K562 (cell line): ENCODE results near the gene OR2Z1. TPM values are rescaled to one million over a fixed set of nuclear protein-coding genes. Genes with fewer than 3 reads are reported as not detected.
A peak's percentile ranks its signal among the peaks of the same experiment; 100 is the strongest.

Experiments
- ATAC-seq: fragments of 200-7000 bp; cut with Tn5 transposase; 3 replicates; pipeline ENCODE4 v1.9.1; 2020; ENCODE audit warnings: moderate library complexity
- BruUV-seq: library from RNA; stranded (reverse); fragments of 400-500 nt; replicated peaks from 2 replicates; lab custom pipeline; 2021; lab: Mats Ljungman, UMichigan
- CTCF ChIA-PET: fragments of 300-600 bp; formaldehyde crosslinking; extraction: SDS; loops from one replicate; lab custom pipeline; 2021; ENCODE audit warnings: low intra/inter-chr PET ratio; lab: Yijun Ruan, JAX
- POLR2A ChIA-PET: fragments of 300-600, 350-650 bp; sonication (Branson Sonifier 250); formaldehyde crosslinking; extraction: SDS; loops from one replicate; lab custom pipeline; 2021; ENCODE audit warnings: antibody characterized with exemption, inconsistent platforms; lab: Yijun Ruan, JAX
- DNase-seq, 4 experiments: peaks; one replicate each; pipeline versions ENCODE4 v3.0.0 to v3.0.0-alpha.2; 2011 to 2018; ENCODE audit warnings: low spot score in 3 of 4, mixed read lengths in 3 of 4; ENCODE audit errors: extremely low read depth in 1 of 4
- FAIRE-seq: peaks from 2 replicates; lab custom pipeline; 2011; peaks lifted over from hg19 to GRCh38; lab: Jason Lieb, UNC
- H2AFZ ChIP-seq: 2 replicates; pipeline ENCODE4 v1.6.0; 2011; ENCODE audit warnings: low read depth, low read length, control low read depth, inconsistent platforms
- H3K27ac ChIP-seq: fragments of 200-600 bp; 3 replicates; pipeline ENCODE4 v1.8.0; 2011; ENCODE audit warnings: low read depth, mild to moderate bottlenecking, control low read depth, inconsistent platforms, low read length, moderate library complexity, mixed read lengths; ENCODE audit errors: extremely low read depth
- H3K27me3 ChIP-seq, 2 experiments: fragments of 300-600 bp in 1 of 2; 2 replicates in 1 of 2; 3 replicates in 1 of 2; pipeline versions ENCODE4 v1.6.0 to v1.8.0; 2011; ENCODE audit warnings: inconsistent platforms in 2 of 2, low read length in 2 of 2, mild to moderate bottlenecking in 1 of 2, mixed read lengths in 1 of 2, moderate library complexity in 1 of 2; ENCODE audit not compliant: control insufficient read depth in 2 of 2, insufficient read depth in 2 of 2
- H3K36me3 ChIP-seq: fragments of 300-600 bp; 3 replicates; pipeline ENCODE4 v1.8.0; 2011; ENCODE audit warnings: mild to moderate bottlenecking, low read length, inconsistent platforms; ENCODE audit not compliant: control insufficient read depth, insufficient read depth
- H3K4me1 ChIP-seq, 2 experiments: fragments of 200-600 bp in 1 of 2; replicated peaks in 1 of 2; 2 replicates in 1 of 2; 3 replicates in 1 of 2; pipeline versions ENCODE4 v1.5.1 to v1.8.0; 2011; ENCODE audit warnings: inconsistent platforms in 2 of 2, low read length in 2 of 2, mild to moderate bottlenecking in 1 of 2, mixed read lengths in 1 of 2, moderate library complexity in 1 of 2; ENCODE audit not compliant: control insufficient read depth in 2 of 2, insufficient read depth in 2 of 2
- H3K4me2 ChIP-seq: 2 replicates; pipeline ENCODE4 v1.6.1; 2011; ENCODE audit warnings: low read length, control low read depth, inconsistent platforms, mixed read lengths; ENCODE audit not compliant: insufficient read depth
- H3K4me3 ChIP-seq: fragments of 200-600 bp; sonication (generic), shearing (Covaris generic); 2 replicates; pipeline ENCODE4 v1.5.1; 2016; ENCODE audit warnings: control low read depth, inconsistent platforms
- H3K79me2 ChIP-seq: fragments of 200-600 bp; 3 replicates; pipeline ENCODE4 v1.8.0; 2011; ENCODE audit warnings: low read length, inconsistent platforms; ENCODE audit not compliant: control insufficient read depth, insufficient read depth
- H3K9ac ChIP-seq, 2 experiments: 2 replicates each; pipeline versions ENCODE4 v1.6.0 to v1.6.1; 2011; ENCODE audit warnings: low read depth in 2 of 2, low read length in 2 of 2, control low read depth in 1 of 2, inconsistent platforms in 1 of 2, mild to moderate bottlenecking in 1 of 2, mixed read lengths in 1 of 2; ENCODE audit not compliant: insufficient read depth in 1 of 2
- H3K9me1 ChIP-seq: one replicate; pipeline ENCODE4 v1.6.0; 2011; ENCODE audit warnings: inconsistent platforms, mild to moderate bottlenecking, low read length, moderate library complexity; ENCODE audit not compliant: control insufficient read depth, insufficient read depth
- H3K9me3 ChIP-seq: replicated peaks from 2 replicates; pipeline ENCODE4 v1.5.1; 2011; ENCODE audit warnings: low read depth, low read length, inconsistent platforms; ENCODE audit not compliant: control insufficient read depth, insufficient read depth
- H4K20me1 ChIP-seq: replicated peaks from 2 replicates; pipeline ENCODE4 v1.6.1; 2011; ENCODE audit warnings: low read length, inconsistent platforms, mixed read lengths; ENCODE audit not compliant: control insufficient read depth, insufficient read depth
- L3MBTL2 ChIP-seq: fragments of 450-650 bp; IDR thresholded peaks from 2 replicates; pipeline ENCODE4 v1.6.1; 2016; ENCODE audit warnings: mild to moderate bottlenecking, moderate library complexity
- NR2C2 ChIP-seq, 2 experiments: fragments of 200-800 bp in 1 of 2; sonication (Bioruptor generic) in 1 of 2; sonication (generic) in 1 of 2; formaldehyde crosslinking in 1 of 2; IDR thresholded peaks; 2 replicates each; pipeline versions ENCODE4 v1.6.1 to v1.8.0; 2016 to 2022; ENCODE audit warnings: mild to moderate bottlenecking in 1 of 2, missing compliant biosample characterization in 1 of 2, missing genetic modification characterization in 1 of 2, missing genetic modification reagents in 1 of 2
- NRF1 ChIP-seq, 2 experiments: fragments of 450-650 bp; IDR thresholded peaks in 1 of 2; conservative IDR thresholded peaks in 1 of 2; 2 replicates each; pipeline ENCODE4 v1.6.1; 2014; ENCODE audit warnings: mild to moderate bottlenecking in 2 of 2
- PHB2 ChIP-seq: fragments of 450-650 bp; IDR thresholded peaks from 2 replicates; pipeline ENCODE4 v1.6.1; 2017; ENCODE audit warnings: low read depth
- PML ChIP-seq: IDR thresholded peaks from 2 replicates; pipeline ENCODE4 v1.6.1; 2012; ENCODE audit warnings: low read length, inconsistent platforms
- PTRF ChIP-seq: fragments of 450-650 bp; IDR thresholded peaks from 2 replicates; pipeline ENCODE4 v1.6.1; 2016; ENCODE audit warnings: mild to moderate bottlenecking, missing genetic modification characterization, missing compliant biosample characterization
- WGBS: fragments of 100-300 bp; shearing (Covaris generic); methylation state at CpG from one replicate; pipeline ENCODE4 v1.1.6; 2016; ENCODE audit warnings: low coverage, mixed read lengths; ENCODE audit not compliant: insufficient coverage; ENCODE audit errors: missing lambda C conversion rate; 5-methylcytosine and 5-hydroxymethylcytosine counted together
- in situ Hi-C: fragments of 300-500 bp; cut with MboI; formaldehyde crosslinking; loops from 4 replicates; pipeline ENCODE4 v1.15.0; 2018; ENCODE audit warnings: inconsistent platforms, mixed read lengths
- intact Hi-C: fragments of 100-400 bp; cut with micrococcal nuclease; formaldehyde crosslinking; loops from 2 replicates; pipeline ENCODE4 v1.14.2; 2022
- polyA plus RNA-seq, 8 experiments: library from polyadenylated mRNA; depleted of rRNA in 4 of 8; stranded (reverse) in 5 of 8; unstranded in 3 of 8; fragments of >200 nt; fragmentation: Nextera tagmentation in 2 of 8; fragmentation: Illumina TruSeq in 1 of 8; extraction: Ambion mirVana in 2 of 8; extraction: Trizol in 1 of 8; gene quantifications; 2 replicates each; pipeline versions ENCODE4 v1.2.1 to v1.2.3, GENCODE V29; 2011 to 2014; ENCODE audit warnings: inconsistent platforms in 1 of 8, missing spikeins in 1 of 8
- total RNA-seq, 7 experiments: library from RNA; depleted of rRNA in 6 of 7; stranded (reverse); fragments of >200 nt in 6 of 7; fragmentation: Illumina TruSeq in 2 of 7; extraction: Trizol in 2 of 7; gene quantifications; 2 replicates each; pipeline versions ENCODE4 v1.2.1 to v1.2.3, GENCODE V29; 2011 to 2021; ENCODE audit warnings: low replicate concordance in 1 of 7
- TF ChIP-seq, protein P1 (sequence below): fragments of 450-650 bp; IDR thresholded peaks from 2 replicates; pipeline ENCODE4 v1.6.1; 2016; ENCODE audit warnings: mild to moderate bottlenecking, moderate library complexity
- TF ChIP-seq, protein P2 (sequence below): sonication (generic); formaldehyde crosslinking; IDR thresholded peaks from 2 replicates; pipeline ENCODE4 v1.8.0; 2022; ENCODE audit warnings: mild to moderate bottlenecking, missing genetic modification reagents, borderline replicate concordance

OR2Z1 gene
- total and polyA plus RNA-seq, 9 of the 15 experiments (the other 6 are each of a cell fraction or from before 2014, with no cell fraction given): 0.13 TPM; not detected in 8

DNA sequence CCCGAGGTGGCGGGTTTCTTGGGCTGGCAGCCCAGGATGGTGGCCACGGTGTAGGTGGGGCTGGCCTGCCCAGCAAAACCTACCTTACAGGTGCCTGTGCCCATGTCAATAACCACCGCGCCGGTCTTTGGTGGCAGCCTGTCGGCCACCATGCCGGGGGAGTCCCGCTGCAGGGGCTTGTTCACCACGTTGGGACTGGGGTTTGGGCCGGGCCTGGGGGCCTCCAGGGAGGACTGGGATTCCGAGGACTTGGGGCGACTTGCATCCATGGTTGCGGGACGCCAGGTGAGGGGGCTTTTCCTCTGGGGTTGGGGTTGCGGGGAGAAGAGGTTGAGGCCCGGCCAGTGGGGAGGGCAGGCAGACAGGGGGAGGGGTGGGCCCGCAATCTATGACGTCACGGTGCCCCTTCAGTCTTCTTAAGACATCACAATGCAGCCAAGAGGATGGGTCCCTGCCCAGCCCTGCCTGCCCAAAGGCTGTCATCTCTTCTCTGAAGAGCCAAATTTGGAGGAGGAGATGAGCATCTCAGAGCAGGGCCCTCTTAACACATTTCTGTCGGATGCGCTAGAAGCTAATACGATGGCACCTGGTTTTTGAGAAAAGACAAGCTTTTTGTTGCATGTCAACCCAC, 22.9 kb upstream of the OR2Z1 start, which contains the start of gene ACTL9:
Gene ACTL9 (minus strand): TSS at position 363 of the 631 bp plus-strand sequence. CDS start 94 bp downstream, at position 269.
- H3K27ac ChIP-seq: no peak within 1 kb of the TSS
- no peaks in the 10 kb centered on the region for H3K79me2 ChIP-seq
- H2AFZ ChIP-seq: no peak within 1 kb of the TSS
- peaks cover 0 to 6% of the 10 kb centered on the region in 2 experiments; a peak in 1 of 5 replicates for H3K27me3 ChIP-seq
- H3K9ac ChIP-seq: no peak within 1 kb of the TSS; a peak in 1 of 4 replicates
- ATAC-seq: no peak
- BruUV-seq: no TSS peak
- ChIA-PET CTCF (no interaction called here), POLR2A (no interaction called here)
- no peak for DNase-seq
- H3K9me3 ChIP-seq: no peaks in the 10 kb centered on the region
- H3K9me1 ChIP-seq: no peaks in the 10 kb centered on the region
- H3K36me3 ChIP-seq: no peaks in the 10 kb centered on the region
- peaks cover 0 to 14% of the 10 kb centered on the region in 2 experiments; a peak in 2 of 5 replicates for H3K4me1 ChIP-seq
- in situ Hi-C loops (loop anchor here (10.0 kb wide), 1 partner anchor 84 kb away; the partner anchor contains the start of gene ADAMTS10), intact Hi-C loops (loop anchor here (2.0 to 10.0 kb wide), 2 partner anchors 84 to 382 kb away; partner anchors contain the start of gene ADAMTS10)
- H3K4me3 ChIP-seq: no peak within 1 kb of the TSS
- no peak within 1 kb of the TSS for H3K4me2 ChIP-seq
- 30% methylated on average over 13 of the region's 23 CpGs for WGBS
- H4K20me1 ChIP-seq: no peaks in the 10 kb centered on the region
- no peak for FAIRE-seq
- TF ChIP-seq NRF1 (conservative IDR thresholded peaks at IDR 0.05 in 1 of 2, IDR thresholded peaks at IDR 0.05 in 1 of 2) (peak; percentile 9 to 45; a peak in 3 of 4 replicates), PML (no peak), L3MBTL2 (peak; percentile 25), PTRF (no peak), PHB2 (no peak), NR2C2 (CRISPR knock-in tag; IDR thresholded peaks at IDR 0.05) (no peak), NR2C2 (tag; IDR thresholded peaks at IDR 0.05) (0 out of 2 replicates have a peak, but pooled peaks have one; percentile 24)
- TF ChIP-seq, protein P1, sequence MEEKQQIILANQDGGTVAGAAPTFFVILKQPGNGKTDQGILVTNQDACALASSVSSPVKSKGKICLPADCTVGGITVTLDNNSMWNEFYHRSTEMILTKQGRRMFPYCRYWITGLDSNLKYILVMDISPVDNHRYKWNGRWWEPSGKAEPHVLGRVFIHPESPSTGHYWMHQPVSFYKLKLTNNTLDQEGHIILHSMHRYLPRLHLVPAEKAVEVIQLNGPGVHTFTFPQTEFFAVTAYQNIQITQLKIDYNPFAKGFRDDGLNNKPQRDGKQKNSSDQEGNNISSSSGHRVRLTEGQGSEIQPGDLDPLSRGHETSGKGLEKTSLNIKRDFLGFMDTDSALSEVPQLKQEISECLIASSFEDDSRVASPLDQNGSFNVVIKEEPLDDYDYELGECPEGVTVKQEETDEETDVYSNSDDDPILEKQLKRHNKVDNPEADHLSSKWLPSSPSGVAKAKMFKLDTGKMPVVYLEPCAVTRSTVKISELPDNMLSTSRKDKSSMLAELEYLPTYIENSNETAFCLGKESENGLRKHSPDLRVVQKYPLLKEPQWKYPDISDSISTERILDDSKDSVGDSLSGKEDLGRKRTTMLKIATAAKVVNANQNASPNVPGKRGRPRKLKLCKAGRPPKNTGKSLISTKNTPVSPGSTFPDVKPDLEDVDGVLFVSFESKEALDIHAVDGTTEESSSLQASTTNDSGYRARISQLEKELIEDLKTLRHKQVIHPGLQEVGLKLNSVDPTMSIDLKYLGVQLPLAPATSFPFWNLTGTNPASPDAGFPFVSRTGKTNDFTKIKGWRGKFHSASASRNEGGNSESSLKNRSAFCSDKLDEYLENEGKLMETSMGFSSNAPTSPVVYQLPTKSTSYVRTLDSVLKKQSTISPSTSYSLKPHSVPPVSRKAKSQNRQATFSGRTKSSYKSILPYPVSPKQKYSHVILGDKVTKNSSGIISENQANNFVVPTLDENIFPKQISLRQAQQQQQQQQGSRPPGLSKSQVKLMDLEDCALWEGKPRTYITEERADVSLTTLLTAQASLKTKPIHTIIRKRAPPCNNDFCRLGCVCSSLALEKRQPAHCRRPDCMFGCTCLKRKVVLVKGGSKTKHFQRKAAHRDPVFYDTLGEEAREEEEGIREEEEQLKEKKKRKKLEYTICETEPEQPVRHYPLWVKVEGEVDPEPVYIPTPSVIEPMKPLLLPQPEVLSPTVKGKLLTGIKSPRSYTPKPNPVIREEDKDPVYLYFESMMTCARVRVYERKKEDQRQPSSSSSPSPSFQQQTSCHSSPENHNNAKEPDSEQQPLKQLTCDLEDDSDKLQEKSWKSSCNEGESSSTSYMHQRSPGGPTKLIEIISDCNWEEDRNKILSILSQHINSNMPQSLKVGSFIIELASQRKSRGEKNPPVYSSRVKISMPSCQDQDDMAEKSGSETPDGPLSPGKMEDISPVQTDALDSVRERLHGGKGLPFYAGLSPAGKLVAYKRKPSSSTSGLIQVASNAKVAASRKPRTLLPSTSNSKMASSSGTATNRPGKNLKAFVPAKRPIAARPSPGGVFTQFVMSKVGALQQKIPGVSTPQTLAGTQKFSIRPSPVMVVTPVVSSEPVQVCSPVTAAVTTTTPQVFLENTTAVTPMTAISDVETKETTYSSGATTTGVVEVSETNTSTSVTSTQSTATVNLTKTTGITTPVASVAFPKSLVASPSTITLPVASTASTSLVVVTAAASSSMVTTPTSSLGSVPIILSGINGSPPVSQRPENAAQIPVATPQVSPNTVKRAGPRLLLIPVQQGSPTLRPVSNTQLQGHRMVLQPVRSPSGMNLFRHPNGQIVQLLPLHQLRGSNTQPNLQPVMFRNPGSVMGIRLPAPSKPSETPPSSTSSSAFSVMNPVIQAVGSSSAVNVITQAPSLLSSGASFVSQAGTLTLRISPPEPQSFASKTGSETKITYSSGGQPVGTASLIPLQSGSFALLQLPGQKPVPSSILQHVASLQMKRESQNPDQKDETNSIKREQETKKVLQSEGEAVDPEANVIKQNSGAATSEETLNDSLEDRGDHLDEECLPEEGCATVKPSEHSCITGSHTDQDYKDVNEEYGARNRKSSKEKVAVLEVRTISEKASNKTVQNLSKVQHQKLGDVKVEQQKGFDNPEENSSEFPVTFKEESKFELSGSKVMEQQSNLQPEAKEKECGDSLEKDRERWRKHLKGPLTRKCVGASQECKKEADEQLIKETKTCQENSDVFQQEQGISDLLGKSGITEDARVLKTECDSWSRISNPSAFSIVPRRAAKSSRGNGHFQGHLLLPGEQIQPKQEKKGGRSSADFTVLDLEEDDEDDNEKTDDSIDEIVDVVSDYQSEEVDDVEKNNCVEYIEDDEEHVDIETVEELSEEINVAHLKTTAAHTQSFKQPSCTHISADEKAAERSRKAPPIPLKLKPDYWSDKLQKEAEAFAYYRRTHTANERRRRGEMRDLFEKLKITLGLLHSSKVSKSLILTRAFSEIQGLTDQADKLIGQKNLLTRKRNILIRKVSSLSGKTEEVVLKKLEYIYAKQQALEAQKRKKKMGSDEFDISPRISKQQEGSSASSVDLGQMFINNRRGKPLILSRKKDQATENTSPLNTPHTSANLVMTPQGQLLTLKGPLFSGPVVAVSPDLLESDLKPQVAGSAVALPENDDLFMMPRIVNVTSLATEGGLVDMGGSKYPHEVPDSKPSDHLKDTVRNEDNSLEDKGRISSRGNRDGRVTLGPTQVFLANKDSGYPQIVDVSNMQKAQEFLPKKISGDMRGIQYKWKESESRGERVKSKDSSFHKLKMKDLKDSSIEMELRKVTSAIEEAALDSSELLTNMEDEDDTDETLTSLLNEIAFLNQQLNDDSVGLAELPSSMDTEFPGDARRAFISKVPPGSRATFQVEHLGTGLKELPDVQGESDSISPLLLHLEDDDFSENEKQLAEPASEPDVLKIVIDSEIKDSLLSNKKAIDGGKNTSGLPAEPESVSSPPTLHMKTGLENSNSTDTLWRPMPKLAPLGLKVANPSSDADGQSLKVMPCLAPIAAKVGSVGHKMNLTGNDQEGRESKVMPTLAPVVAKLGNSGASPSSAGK: no peak
- TF ChIP-seq, protein P2, sequence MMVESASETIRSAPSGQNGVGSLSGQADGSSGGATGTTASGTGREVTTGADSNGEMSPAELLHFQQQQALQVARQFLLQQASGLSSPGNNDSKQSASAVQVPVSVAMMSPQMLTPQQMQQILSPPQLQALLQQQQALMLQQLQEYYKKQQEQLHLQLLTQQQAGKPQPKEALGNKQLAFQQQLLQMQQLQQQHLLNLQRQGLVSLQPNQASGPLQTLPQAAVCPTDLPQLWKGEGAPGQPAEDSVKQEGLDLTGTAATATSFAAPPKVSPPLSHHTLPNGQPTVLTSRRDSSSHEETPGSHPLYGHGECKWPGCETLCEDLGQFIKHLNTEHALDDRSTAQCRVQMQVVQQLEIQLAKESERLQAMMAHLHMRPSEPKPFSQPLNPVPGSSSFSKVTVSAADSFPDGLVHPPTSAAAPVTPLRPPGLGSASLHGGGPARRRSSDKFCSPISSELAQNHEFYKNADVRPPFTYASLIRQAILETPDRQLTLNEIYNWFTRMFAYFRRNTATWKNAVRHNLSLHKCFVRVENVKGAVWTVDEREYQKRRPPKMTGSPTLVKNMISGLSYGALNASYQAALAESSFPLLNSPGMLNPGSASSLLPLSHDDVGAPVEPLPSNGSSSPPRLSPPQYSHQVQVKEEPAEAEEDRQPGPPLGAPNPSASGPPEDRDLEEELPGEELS (CRISPR knock-in tag): no peak
